IPS-11a (cell line): ENCODE results near the gene PRELID2.
A peak's percentile ranks its signal among the peaks of the same experiment; 100 is the strongest.
"Not testable (repeated sequence)": the region's sequence is repeated elsewhere in the genome, so short reads cannot be mapped to it uniquely, and the experiment has no call there.

Experiments
- H3K4me3 ChIP-seq: one replicate; pipeline ENCODE4 v1.5.1; 2013; ENCODE audit warnings: low read depth, low read length, control low read depth

The PRELID2 gene

GRCh38 chr5:145834917-145835847 lies at the start of gene PRELID2:
Gene PRELID2 (minus strand): TSS chr5:145835342. CDS start chr5:145835251, 91 bp downstream.
- peak within 1 kb of the TSS; percentile 71 for H3K4me3 ChIP-seq

GRCh38 chr5:145874765-145875164 lies 39.6 kb upstream of the PRELID2 start:
- no peak overlapping the region for H3K4me3 ChIP-seq

GRCh38 chr5:145872914-145873313 lies 37.8 kb upstream of the PRELID2 start, which contains the start of gene GRXCR2:
Gene GRXCR2 (minus strand): TSS chr5:145873014. CDS start chr5:145872968, 46 bp downstream.
- H3K4me3 ChIP-seq: no peak within 1 kb of the TSS

GRCh38 chr5:145872486-145872885 lies 37.3 kb upstream of the PRELID2 start:
- no peak overlapping the region for H3K4me3 ChIP-seq

- no peak overlapping the region for H3K4me3 ChIP-seq
Measured at GRCh38 chr5:145869753-145870152, 34.6 kb upstream of the PRELID2 start.

GRCh38 chr5:145867806-145868205 lies 32.7 kb upstream of the PRELID2 start:
- H3K4me3 ChIP-seq: no peak overlapping the region

GRCh38 chr5:145864432-145864831 lies 29.3 kb upstream of the PRELID2 start:
- not testable (repeated sequence) for H3K4me3 ChIP-seq

GRCh38 chr5:145863003-145863402 lies 27.9 kb upstream of the PRELID2 start:
- H3K4me3 ChIP-seq: no peak overlapping the region

- no peak overlapping the region for H3K4me3 ChIP-seq
Measured at GRCh38 chr5:145859897-145860296, 24.8 kb upstream of the PRELID2 start.

- H3K4me3 ChIP-seq: no peak overlapping the region
Measured at GRCh38 chr5:145859453-145859852, 24.3 kb upstream of the PRELID2 start.

GRCh38 chr5:145858959-145859358 lies 23.8 kb upstream of the PRELID2 start:
- H3K4me3 ChIP-seq: no peak overlapping the region

GRCh38 chr5:145856285-145856818 lies 21.2 kb upstream of the PRELID2 start:
- peak overlapping the region; percentile 29 for H3K4me3 ChIP-seq

- peak overlapping the region; percentile 29 for H3K4me3 ChIP-seq
Measured at GRCh38 chr5:145855763-145856267, 20.7 kb upstream of the PRELID2 start.

- H3K4me3 ChIP-seq: no peak overlapping the region
Measured at GRCh38 chr5:145854651-145855258, 19.6 kb upstream of the PRELID2 start.

GRCh38 chr5:145853781-145854376 lies 18.7 kb upstream of the PRELID2 start:
- no peak overlapping the region for H3K4me3 ChIP-seq

- no peak overlapping the region for H3K4me3 ChIP-seq
Measured at GRCh38 chr5:145852990-145853389, 17.8 kb upstream of the PRELID2 start.

GRCh38 chr5:145848854-145849253 lies 13.7 kb upstream of the PRELID2 start:
- H3K4me3 ChIP-seq: no peak overlapping the region

- no peak overlapping the region for H3K4me3 ChIP-seq
Measured at GRCh38 chr5:145847499-145848497, 12.7 kb upstream of the PRELID2 start.

GRCh38 chr5:145846081-145846480 lies 10.9 kb upstream of the PRELID2 start:
- no peak overlapping the region for H3K4me3 ChIP-seq

GRCh38 chr5:145841299-145841698 lies 6.2 kb upstream of the PRELID2 start:
- no peak overlapping the region for H3K4me3 ChIP-seq
